HEK293 (cell line): ENCODE data around the gene KYAT1.

Source experiments
- CTCF ChIA-PET: fragments of 350-600 bp; formaldehyde crosslinking; extraction: SDS; loops from one replicate; lab custom pipeline; 2021; ENCODE audit warnings: antibody characterized with exemption; lab: Yijun Ruan, JAX
- POLR2A ChIA-PET: fragments of 300-600 bp; formaldehyde crosslinking; extraction: SDS; loops from one replicate; lab custom pipeline; 2020; ENCODE audit warnings: antibody characterized with exemption, inconsistent platforms; lab: Yijun Ruan, JAX
- H3K27ac ChIP-seq: fragments of 200-500 bp; sonication (Bioruptor generic); 2 replicates; pipeline ENCODE4 v1.5.1; 2014; ENCODE audit warnings: low read depth, low read length, control low read depth, inconsistent platforms; ENCODE audit errors: extremely low read depth
- H3K36me3 ChIP-seq, 2 experiments: fragments of 200-500 bp in 1 of 2; sonication (Bioruptor generic) in 1 of 2; 1 replicate in 1 of 2; 2 replicates in 1 of 2; pipeline ENCODE4 v1.5.1; 2014 to 2017; ENCODE audit warnings: inconsistent platforms in 2 of 2, low read length in 2 of 2; ENCODE audit not compliant: control insufficient read depth in 2 of 2, insufficient read depth in 1 of 2
- H3K4me1 ChIP-seq: fragments of 200-500 bp; sonication (Bioruptor generic); 2 replicates; pipeline ENCODE4 v1.5.1; 2014; ENCODE audit warnings: mild to moderate bottlenecking, low read length, inconsistent platforms; ENCODE audit not compliant: control insufficient read depth, insufficient read depth
- H3K4me3 ChIP-seq: 2 replicates; pipeline ENCODE4 v1.5.1; 2011; ENCODE audit warnings: low read depth, mild to moderate bottlenecking, control low read depth, low read length, moderate library complexity
- H3K9me3 ChIP-seq: fragments of 200-500 bp; sonication (Bioruptor generic); 2 replicates; pipeline ENCODE4 v1.5.1; 2014; ENCODE audit warnings: low read depth, low read length, inconsistent platforms; ENCODE audit not compliant: control insufficient read depth, insufficient read depth
- GLIS2 ChIP-seq: fragments of 450-650 bp; formaldehyde crosslinking; IDR thresholded peaks from 2 replicates; pipeline ENCODE4 v1.5.1; 2016; ENCODE audit warnings: missing biosample characterization, missing genetic modification characterization
- ZNF140 ChIP-seq: fragments of 450-650 bp; formaldehyde crosslinking; IDR thresholded peaks from 2 replicates; pipeline ENCODE4 v1.5.1; 2016; ENCODE audit warnings: missing biosample characterization, missing genetic modification characterization
- ZNF2 ChIP-seq: fragments of 450-650 bp; formaldehyde crosslinking; IDR thresholded peaks from 2 replicates; pipeline ENCODE4 v1.5.1; 2016; ENCODE audit warnings: missing biosample characterization, missing genetic modification characterization
- ZNF292 ChIP-seq: fragments of 450-650 bp; formaldehyde crosslinking; IDR thresholded peaks from 2 replicates; pipeline ENCODE4 v1.5.1; 2016; ENCODE audit warnings: low read depth, missing biosample characterization, missing genetic modification characterization, borderline replicate concordance
- ZNF501 ChIP-seq: fragments of 450-650 bp; formaldehyde crosslinking; IDR thresholded peaks from 2 replicates; pipeline ENCODE4 v1.5.1; 2016; ENCODE audit warnings: missing biosample characterization, missing genetic modification characterization
- ZNF518A ChIP-seq: fragments of 450-650 bp; formaldehyde crosslinking; conservative IDR thresholded peaks from 2 replicates; pipeline ENCODE4 v1.5.1; 2016; ENCODE audit warnings: low read depth, missing biosample characterization, missing genetic modification characterization
- ZNF623 ChIP-seq: fragments of 450-650 bp; formaldehyde crosslinking; IDR thresholded peaks from 2 replicates; pipeline ENCODE4 v1.5.1; 2016; ENCODE audit warnings: missing biosample characterization, missing genetic modification characterization
- ZNF768 ChIP-seq: fragments of 450-650 bp; formaldehyde crosslinking; IDR thresholded peaks from 2 replicates; pipeline ENCODE4 v1.5.1; 2018; ENCODE audit warnings: missing biosample characterization, mild to moderate bottlenecking, missing genetic modification characterization
- ZNF830 ChIP-seq: fragments of 450-650 bp; IDR thresholded peaks from 2 replicates; pipeline ENCODE4 v1.5.0; 2018; ENCODE audit warnings: missing biosample characterization, missing genetic modification characterization, low read depth, mild to moderate bottlenecking, moderate library complexity
- ZSCAN30 ChIP-seq: fragments of 450-650 bp; IDR thresholded peaks from 2 replicates; pipeline ENCODE4 v1.5.1; 2018; ENCODE audit warnings: missing biosample characterization, mild to moderate bottlenecking, missing genetic modification characterization, moderate library complexity
- TF ChIP-seq, protein P1 (sequence below): fragments of 450-650 bp; formaldehyde crosslinking; IDR thresholded peaks from 2 replicates; pipeline ENCODE4 v1.5.1; 2017; ENCODE audit warnings: missing biosample characterization, missing genetic modification characterization
- TF ChIP-seq, protein P2 (sequence below): fragments of 450-650 bp; formaldehyde crosslinking; IDR thresholded peaks from 2 replicates; pipeline ENCODE4 v1.5.1; 2016; ENCODE audit warnings: missing biosample characterization, missing genetic modification characterization
- TF ChIP-seq, protein P3 (sequence below): fragments of 450-650 bp; IDR thresholded peaks from 2 replicates; pipeline ENCODE4 v1.5.1; 2018; ENCODE audit warnings: missing biosample characterization, missing genetic modification characterization

KYAT1 gene

DNA sequence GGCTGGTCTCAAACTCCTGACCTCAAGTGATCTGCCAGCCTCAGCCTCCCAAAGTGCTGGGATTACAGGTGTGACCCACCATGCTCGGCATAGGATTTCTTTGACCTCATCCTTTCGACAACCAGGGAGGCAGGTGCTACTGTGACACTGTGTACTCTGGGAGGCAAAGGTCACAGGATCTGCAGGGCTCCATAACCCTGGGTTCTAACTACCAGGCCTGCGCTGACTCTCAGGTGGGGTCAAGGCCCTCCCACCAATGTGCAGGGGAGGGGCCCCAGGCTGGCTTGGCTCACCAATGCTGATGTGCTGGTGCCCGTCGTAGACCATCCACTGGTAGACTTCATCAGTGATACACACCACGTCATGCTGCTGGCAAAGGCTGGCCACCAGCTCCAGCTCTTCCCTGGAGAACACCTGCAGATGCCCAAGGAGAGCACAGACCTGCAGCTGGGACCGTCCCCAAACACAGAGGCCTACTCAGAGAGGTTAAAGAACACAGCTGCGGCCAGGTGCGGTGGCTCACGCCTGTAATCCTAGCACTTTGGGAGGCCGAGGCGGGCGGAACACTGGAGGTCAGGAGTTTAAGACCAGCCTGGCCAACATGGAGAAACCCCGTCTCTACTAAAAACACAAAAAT is 45.1 kb downstream of the KYAT1 start:
- ChIA-PET POLR2A (no interaction called here), CTCF (no interaction called here)
- Histone ChIP-seq H3K4me1 (no peaks in the 10 kb centered on the region), H3K27ac (no peak overlapping the region), H3K9me3 (no peaks in the 10 kb centered on the region), H3K36me3 (peaks cover 0 to 22% of the 10 kb centered on the region in 2 experiments; a peak in 2 of 3 replicates), H3K4me3 (no peak overlapping the region)
- TF ChIP-seq GLIS2 (tag by site-specific recombination) (no peak), ZNF623 (tag by site-specific recombination) (no peak), ZNF830 (no peak), ZSCAN30 (tag by site-specific recombination) (no peak), ZNF140 (tag by site-specific recombination) (no peak), ZNF292 (tag by site-specific recombination) (no peak), ZNF768 (tag by site-specific recombination) (no peak), ZNF518A (tag by site-specific recombination) (no peak), ZNF501 (tag by site-specific recombination) (no peak), ZNF2 (no peak)
- TF ChIP-seq, protein P1, sequence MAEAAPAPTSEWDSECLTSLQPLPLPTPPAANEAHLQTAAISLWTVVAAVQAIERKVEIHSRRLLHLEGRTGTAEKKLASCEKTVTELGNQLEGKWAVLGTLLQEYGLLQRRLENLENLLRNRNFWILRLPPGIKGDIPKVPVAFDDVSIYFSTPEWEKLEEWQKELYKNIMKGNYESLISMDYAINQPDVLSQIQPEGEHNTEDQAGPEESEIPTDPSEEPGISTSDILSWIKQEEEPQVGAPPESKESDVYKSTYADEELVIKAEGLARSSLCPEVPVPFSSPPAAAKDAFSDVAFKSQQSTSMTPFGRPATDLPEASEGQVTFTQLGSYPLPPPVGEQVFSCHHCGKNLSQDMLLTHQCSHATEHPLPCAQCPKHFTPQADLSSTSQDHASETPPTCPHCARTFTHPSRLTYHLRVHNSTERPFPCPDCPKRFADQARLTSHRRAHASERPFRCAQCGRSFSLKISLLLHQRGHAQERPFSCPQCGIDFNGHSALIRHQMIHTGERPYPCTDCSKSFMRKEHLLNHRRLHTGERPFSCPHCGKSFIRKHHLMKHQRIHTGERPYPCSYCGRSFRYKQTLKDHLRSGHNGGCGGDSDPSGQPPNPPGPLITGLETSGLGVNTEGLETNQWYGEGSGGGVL (tag by site-specific recombination), result no peak
- TF ChIP-seq, protein P2, sequence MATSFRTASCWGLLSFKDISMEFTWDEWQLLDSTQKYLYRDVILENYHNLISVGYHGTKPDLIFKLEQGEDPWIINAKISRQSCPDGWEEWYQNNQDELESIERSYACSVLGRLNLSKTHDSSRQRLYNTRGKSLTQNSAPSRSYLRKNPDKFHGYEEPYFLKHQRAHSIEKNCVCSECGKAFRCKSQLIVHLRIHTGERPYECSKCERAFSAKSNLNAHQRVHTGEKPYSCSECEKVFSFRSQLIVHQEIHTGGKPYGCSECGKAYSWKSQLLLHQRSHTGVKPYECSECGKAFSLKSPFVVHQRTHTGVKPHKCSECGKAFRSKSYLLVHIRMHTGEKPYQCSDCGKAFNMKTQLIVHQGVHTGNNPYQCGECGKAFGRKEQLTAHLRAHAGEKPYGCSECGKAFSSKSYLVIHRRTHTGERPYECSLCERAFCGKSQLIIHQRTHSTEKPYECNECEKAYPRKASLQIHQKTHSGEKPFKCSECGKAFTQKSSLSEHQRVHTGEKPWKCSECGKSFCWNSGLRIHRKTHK (tag by site-specific recombination), result no peak
- TF ChIP-seq, protein P3, sequence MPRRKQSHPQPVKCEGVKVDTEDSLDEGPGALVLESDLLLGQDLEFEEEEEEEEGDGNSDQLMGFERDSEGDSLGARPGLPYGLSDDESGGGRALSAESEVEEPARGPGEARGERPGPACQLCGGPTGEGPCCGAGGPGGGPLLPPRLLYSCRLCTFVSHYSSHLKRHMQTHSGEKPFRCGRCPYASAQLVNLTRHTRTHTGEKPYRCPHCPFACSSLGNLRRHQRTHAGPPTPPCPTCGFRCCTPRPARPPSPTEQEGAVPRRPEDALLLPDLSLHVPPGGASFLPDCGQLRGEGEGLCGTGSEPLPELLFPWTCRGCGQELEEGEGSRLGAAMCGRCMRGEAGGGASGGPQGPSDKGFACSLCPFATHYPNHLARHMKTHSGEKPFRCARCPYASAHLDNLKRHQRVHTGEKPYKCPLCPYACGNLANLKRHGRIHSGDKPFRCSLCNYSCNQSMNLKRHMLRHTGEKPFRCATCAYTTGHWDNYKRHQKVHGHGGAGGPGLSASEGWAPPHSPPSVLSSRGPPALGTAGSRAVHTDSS (tag by site-specific recombination), result no peak
